Measurements from ENCODE around the gene PRR16. TPM values are rescaled to one million over a fixed set of nuclear protein-coding genes. Genes with fewer than 3 reads are reported as not detected.

PRR16 gene
- total RNA-seq, 1 experiment from 2014 or later = 1.4 TPM

GRCh38 chr5:120564013-120564412 lies 99.9 kb downstream of the PRR16 start:
- DNase-seq (ENCODE audit: extremely low read depth, low read depth) = no peak

GRCh38 chr5:120567066-120567465 lies 103.0 kb downstream of the PRR16 start:
- no peak for DNase-seq (ENCODE audit: extremely low read depth, low read depth)

GRCh38 chr5:120567921-120568320 lies 103.8 kb downstream of the PRR16 start:
- no peak for DNase-seq (ENCODE audit: extremely low read depth, low read depth)

- no peak for DNase-seq (ENCODE audit: extremely low read depth, low read depth)
These were observed 104.6 kb downstream of the PRR16 start for GRCh38 chr5:120568711-120569110.

- DNase-seq (ENCODE audit: extremely low read depth, low read depth) = no peak
These were observed 112.5 kb downstream of the PRR16 start for GRCh38 chr5:120576588-120576987.

- no peak for DNase-seq (ENCODE audit: extremely low read depth, low read depth)
These were observed 118.5 kb downstream of the PRR16 start for GRCh38 chr5:120582635-120583034.

- DNase-seq (ENCODE audit: extremely low read depth, low read depth) = no peak
These were observed 122.5 kb downstream of the PRR16 start for GRCh38 chr5:120586646-120587045.

- no peak for DNase-seq (ENCODE audit: extremely low read depth, low read depth)
These were observed 127.8 kb downstream of the PRR16 start for GRCh38 chr5:120591911-120592310.

- DNase-seq (ENCODE audit: extremely low read depth, low read depth) = peak; percentile 7
These were observed 135.5 kb downstream of the PRR16 start for GRCh38 chr5:120599576-120599975.

- no peak for DNase-seq (ENCODE audit: extremely low read depth, low read depth)
These were observed 136.5 kb downstream of the PRR16 start for GRCh38 chr5:120600639-120601038.

- no peak for DNase-seq (ENCODE audit: extremely low read depth, low read depth)
These were observed 137.9 kb downstream of the PRR16 start for GRCh38 chr5:120602033-120602432.

GRCh38 chr5:120604884-120605283 lies 140.8 kb downstream of the PRR16 start:
- DNase-seq (ENCODE audit: extremely low read depth, low read depth) = peak; percentile 16

- DNase-seq (ENCODE audit: extremely low read depth, low read depth) = no peak
These were observed 141.4 kb downstream of the PRR16 start for GRCh38 chr5:120605325-120606079.

GRCh38 chr5:120609570-120609969 lies 145.5 kb downstream of the PRR16 start:
- no peak for DNase-seq (ENCODE audit: extremely low read depth, low read depth)

- no peak for DNase-seq (ENCODE audit: extremely low read depth, low read depth)
These were observed 146.0 kb downstream of the PRR16 start for GRCh38 chr5:120610145-120610544.

- no peak for DNase-seq (ENCODE audit: extremely low read depth, low read depth)
These were observed 149.6 kb downstream of the PRR16 start for GRCh38 chr5:120613729-120614128.

GRCh38 chr5:120614531-120615180 lies 150.6 kb downstream of the PRR16 start:
- DNase-seq (ENCODE audit: extremely low read depth, low read depth) = no peak

- peak; percentile 13 for DNase-seq (ENCODE audit: extremely low read depth, low read depth)
These were observed 152.0 kb downstream of the PRR16 start for GRCh38 chr5:120615967-120616645.

GRCh38 chr5:120621339-120621738 lies 157.2 kb downstream of the PRR16 start:
- no peak for DNase-seq (ENCODE audit: extremely low read depth, low read depth)

GRCh38 chr5:120624021-120624563 lies 160.0 kb downstream of the PRR16 start:
- no peak for DNase-seq (ENCODE audit: extremely low read depth, low read depth)

- DNase-seq (ENCODE audit: extremely low read depth, low read depth) = no peak
These were observed 164.1 kb downstream of the PRR16 start for GRCh38 chr5:120628156-120628555.

Data from NCI-H460 (cell line).